Stimulated activated CD4-positive, alpha-beta T cell treated with anti-CD3 and anti-CD28 coated beads, Interleukin-15, amount 100 ng/mL, for 48 hours (primary cell): Measurements from ENCODE around the gene SPEM3.

Experiments
- DNase-seq, 2 donors: peaks; one replicate each; pipeline ENCODE4 v3.0.0-alpha.2; 2020; ENCODE audit warnings: low read depth in 2 of 2

SPEM3 gene

GRCh38 chr17:7421186-7421585 lies 7.5 kb upstream of the SPEM3 start:
- DNase-seq, result no peak

GRCh38 chr17:7423679-7424078 lies 5.0 kb upstream of the SPEM3 start:
- DNase-seq, result no peak

- no peak for DNase-seq
Observed at GRCh38 chr17:7425316-7425715, 3.3 kb upstream of the SPEM3 start, which contains the start of gene SPEM2. Gene SPEM2 (plus strand): TSS chr17:7425616. CDS start chr17:7425689, 73 bp downstream.

- no peak for DNase-seq
Observed at GRCh38 chr17:7425756-7426155, 2.9 kb upstream of the SPEM3 start.

DNA sequence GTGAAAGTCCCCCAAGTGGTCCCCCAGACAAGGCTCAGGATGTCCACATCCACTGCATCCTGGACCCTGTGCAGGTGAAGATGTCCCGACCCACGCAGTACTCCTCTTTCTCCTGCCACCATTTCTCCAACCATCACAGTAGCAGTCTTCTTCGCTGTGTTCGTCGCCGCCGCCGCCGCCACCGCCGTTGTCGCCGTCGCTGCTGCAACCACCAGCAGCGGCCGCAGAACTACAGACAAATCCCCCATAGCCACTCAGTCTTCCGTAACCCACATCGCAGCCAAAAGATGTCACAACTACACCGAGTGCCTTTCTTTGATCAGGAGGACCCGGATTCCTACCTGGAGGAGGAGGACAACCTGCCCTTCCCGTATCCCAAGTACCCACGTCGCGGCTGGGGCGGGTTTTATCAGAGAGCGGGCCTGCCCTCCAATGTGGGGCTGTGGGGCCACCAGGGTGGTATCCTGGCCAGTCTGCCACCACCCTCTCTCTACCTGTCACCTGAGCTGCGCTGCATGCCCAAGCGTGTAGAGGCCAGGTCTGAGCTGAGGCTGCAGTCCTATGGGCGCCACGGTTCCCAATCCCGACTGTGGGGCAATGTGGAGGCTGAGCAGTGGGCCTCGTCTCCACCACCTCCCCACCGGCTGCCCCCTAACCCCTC lies 2.3 kb upstream of the SPEM3 start:
- no peak for DNase-seq

- DNase-seq, result no peak
Observed at GRCh38 chr17:7426896-7427489, 1.7 kb upstream of the SPEM3 start.

DNA sequence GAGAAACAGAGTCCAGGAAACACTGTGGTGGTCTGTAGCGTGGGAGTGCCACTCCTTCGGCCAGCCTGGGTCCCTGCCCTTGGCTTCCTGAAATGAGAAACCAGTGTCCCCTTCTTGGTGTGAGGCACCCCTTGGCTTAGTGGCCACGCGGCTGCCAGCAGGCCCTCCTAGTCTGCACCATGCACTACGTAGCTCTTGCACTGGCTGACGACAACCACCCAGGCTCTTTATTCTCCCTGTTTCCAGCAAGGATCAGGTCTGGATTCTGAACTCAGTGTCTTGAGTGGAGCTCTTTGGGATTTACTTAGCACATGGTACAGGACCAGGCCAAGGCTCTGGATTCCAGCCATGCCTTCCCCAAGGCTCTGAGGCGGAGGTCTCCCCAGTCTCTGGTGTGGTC lies 1.1 kb upstream of the SPEM3 start:
- no peak for DNase-seq

- DNase-seq, result no peak
Observed at GRCh38 chr17:7429722-7430121, 1.1 kb downstream of the SPEM3 start.

DNA sequence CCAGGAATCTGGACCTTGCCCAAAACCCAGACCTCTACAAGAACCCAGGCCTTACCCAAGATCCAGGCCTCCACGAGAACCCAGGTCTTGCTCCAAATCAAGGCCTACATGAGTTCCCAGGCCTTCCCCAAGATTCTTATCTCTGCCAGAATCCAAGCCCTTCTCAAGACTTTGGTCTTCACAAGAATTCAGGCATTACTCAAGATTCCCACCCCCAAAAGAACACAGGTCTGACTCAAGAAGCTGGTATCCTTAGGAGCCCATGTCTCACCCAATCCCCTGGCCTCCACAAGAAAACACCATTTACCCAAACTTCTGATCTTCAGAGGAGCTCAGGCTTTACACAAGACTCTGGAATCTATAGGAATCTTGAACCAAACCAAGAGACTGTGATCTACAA lies 2.6 kb downstream of the SPEM3 start:
- DNase-seq, result no peak

- DNase-seq, result no peak
Observed at GRCh38 chr17:7432296-7432695, 3.6 kb downstream of the SPEM3 start.

DNA sequence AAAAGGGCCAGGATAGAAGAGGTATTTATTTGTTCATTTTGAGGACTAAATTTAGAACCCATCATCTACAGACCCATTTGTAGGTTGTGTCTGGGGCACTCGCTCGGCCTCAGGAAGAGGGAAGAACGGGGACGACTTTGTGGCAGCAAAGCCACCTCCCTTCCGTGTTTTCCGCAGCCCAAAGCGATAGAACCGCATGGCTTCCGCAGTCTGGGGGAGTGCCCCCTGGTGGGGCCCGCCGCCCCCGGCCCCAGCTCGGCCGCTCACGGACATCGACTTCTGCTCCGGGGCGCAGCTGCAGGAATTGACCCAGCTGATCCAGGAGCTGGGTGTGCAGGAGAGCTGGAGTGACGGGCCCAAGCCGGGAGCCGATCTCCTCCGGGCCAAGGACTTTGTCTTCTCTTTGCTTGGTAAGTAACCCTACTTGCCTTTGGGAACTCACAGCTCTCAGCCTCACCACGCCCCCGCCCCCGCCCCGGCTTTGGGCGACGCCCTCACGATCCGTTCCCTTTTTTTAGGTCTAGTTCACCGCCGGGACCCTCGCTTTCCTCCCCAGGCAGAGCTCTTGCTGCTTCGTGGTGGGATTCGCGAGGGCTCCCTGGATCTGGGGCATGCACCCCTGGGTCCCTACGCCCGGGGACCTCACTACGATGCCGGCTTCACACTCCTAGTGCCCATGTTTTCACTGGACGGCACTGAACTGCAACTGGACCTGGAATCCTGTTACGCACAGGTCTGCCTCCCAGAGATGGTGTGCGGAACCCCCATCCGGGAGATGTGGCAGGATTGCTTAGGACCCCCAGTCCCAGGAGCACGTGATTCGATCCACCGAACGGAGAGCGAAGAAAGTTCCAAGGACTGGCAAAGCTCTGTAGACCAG lies 7.3 kb downstream of the SPEM3 start:
- DNase-seq, result no peak

DNA sequence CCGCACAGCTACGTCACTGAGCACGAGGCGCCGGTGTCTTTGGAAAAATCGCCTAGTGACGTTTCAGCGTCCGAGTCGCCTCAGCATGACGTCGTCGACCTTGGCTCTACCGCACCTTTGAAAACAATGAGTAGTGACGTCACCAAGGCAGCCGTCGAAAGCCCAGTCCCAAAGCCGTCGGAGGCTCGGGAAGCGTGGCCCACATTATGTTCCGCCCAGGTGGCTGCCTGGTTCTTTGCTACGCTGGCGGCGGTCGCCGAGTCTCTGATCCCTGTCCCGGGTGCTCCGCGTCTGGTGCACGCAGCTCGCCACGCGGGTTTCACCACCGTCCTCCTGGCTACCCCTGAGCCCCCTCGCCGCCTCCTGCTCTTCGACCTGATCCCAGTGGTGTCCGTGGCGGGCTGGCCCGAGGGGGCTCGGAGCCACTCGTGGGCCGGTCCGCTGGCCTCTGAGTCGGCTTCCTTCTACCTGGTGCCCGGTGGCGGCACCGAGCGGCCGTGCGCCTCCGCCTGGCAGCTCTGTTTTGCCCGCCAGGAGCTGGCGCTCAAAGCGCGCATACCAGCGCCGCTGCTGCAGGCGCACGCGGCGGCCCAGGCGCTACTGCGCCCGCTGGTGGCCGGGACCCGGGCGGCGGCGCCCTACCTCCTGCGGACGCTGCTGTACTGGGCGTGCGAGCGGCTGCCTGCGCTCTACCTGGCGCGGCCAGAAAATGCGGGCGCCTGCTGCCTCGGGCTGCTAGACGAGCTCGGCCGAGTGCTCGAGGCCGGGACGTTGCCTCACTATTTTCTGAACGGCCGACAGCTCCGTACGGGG lies 8.1 kb downstream of the SPEM3 start:
- peak; percentile 64 to 81 for DNase-seq

GRCh38 chr17:7437369-7437863 lies 8.8 kb downstream of the SPEM3 start:
- no peak for DNase-seq

- DNase-seq, result no peak
Observed at GRCh38 chr17:7437950-7438614, 9.4 kb downstream of the SPEM3 start.

DNA sequence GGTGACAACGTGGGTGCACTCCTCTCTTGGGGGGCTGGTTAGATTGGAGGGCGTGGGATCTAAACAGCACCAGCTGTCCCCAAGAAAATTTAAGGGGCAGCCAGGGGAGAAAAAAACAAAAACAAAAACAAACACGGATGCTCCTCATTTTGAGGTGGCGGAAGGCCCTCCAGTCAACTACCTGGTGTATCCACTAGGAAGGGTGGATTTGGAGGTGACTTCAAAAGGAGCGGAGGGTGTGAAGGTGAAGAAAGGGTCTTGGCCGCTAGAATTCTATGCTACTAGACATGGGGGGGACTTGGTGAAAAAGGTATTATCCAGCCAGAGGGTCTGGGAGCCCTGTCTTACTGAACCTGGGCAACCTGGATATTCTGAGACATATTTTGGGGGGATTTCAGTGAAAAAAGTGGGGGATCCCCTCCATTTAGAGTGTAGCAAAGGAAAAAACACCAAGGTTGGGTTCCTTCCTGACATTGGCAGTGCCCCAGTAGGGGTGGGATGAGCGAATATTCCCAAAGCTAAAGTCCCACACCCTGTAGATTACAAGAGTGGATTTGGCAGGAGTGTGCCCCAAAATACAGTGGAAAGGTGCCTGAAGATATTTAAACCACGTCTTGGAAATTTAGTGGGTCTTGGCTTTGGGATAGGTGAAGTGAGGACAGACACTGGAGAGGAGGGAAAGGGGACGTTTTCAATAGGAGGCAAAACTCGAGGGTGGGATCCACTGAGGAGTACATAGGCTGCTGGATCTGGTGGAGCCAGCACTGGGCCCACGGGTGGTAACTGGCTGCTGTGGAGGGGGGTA lies 10.2 kb downstream of the SPEM3 start:
- DNase-seq, result no peak

GRCh38 chr17:7439462-7440112 lies 10.9 kb downstream of the SPEM3 start, which contains the start of gene FGF11:
Gene FGF11 (plus strand): TSS chr17:7439512. CDS start chr17:7439621, 109 bp downstream.
- DNase-seq, result no peak

DNA sequence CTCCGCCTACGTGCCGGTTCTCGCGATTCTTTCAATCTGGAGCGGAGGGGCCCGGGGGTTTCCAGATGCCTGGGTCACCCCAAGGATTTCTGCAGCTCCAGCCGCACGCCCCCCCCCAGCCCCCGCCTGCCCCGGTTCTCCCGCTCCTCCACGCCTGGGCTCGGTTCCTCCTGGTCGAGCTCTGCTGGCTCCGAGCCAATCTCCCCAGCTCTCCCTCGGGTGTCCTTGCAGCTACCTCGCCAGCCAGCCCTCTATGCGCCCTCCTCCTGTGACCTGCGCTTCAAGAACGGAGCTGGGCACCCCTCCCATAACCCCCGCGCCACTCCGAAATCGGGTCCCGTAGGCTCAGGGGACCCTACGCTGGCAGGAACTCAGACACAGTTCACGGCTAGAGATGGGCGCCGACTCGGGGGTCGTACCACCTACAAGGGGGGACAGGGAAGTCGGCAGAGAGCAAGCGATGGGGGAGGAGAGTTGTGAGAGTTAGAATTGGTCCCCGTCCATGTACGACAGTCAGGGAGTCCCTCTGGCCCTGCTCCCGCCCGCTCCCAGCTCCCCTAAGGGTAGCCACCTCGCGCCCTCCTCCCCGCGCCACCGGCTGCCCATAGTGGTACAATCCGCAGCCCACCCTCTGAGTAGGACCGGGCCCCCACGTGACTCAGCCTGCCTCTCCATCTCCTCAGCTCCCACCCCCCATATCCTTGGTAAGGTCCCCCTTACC lies 11.6 kb downstream of the SPEM3 start:
- no peak for DNase-seq

- DNase-seq, result no peak
Observed at GRCh38 chr17:7440834-7441195, 12.2 kb downstream of the SPEM3 start.

DNA sequence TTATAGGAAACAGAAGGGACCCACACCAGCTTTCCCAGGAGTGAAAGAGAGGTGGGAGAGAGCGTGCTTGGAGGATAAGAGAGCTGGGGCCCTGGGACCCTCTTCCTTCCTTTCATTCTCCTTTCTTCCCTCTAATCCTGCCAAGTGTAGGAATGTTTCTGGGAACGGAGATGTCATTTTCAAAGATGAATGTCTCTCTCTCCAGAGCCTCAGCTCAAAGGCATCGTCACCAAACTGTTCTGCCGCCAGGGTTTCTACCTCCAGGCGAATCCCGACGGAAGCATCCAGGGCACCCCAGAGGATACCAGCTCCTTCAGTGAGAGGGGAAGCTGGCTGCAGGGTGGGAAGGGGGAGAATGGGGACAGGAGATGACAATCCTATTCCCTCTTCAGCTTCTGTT lies 12.6 kb downstream of the SPEM3 start:
- no peak for DNase-seq
